ENCODE measurements around the gene SLC25A14.

GRCh38 chrX:130295519-130296296, 44.0 kb upstream of the SLC25A14 start:
- TF ChIP-seq CTCF (IDR thresholded peaks at IDR 0.05), result no peak
- no peak for TF ChIP-seq POLR2A (IDR thresholded peaks at IDR 0.05)

All from uterus (tissue), 2 donors.